SK-N-SH treated with all-trans-retinoic acid at 6 μM for 48 hours (cell line): ENCODE data around the gene DCPS.

Source experiments
- ARNTL ChIP-seq: fragments of 450-650 bp; formaldehyde crosslinking; IDR thresholded peaks from 2 replicates; pipeline ENCODE4 v1.5.0; 2020; ENCODE audit warnings: low read depth, mild to moderate bottlenecking, moderate library complexity, borderline replicate concordance
- CREB5 ChIP-seq: fragments of 250-450 bp; sonication (Bioruptor Pico); IDR thresholded peaks from 2 replicates; pipeline ENCODE4 v1.5.1; 2020; ENCODE audit warnings: low read depth, mild to moderate bottlenecking, moderate library complexity
- CSDC2 ChIP-seq: fragments of 250-450 bp; sonication (Bioruptor Pico); IDR thresholded peaks from 2 replicates; pipeline ENCODE4 v1.5.0; 2020; ENCODE audit warnings: mild to moderate bottlenecking, moderate library complexity
- ESRRG ChIP-seq: fragments of 250-450 bp; sonication (Bioruptor Pico); IDR thresholded peaks from 2 replicates; pipeline ENCODE4 v1.6.1; 2021; ENCODE audit warnings: mild to moderate bottlenecking
- GLIS3 ChIP-seq: fragments of 250-450 bp; sonication (Bioruptor Pico); IDR thresholded peaks from 2 replicates; pipeline ENCODE4 v1.5.0; 2020; ENCODE audit warnings: mild to moderate bottlenecking, moderate library complexity
- PATZ1 ChIP-seq: fragments of 250-450 bp; sonication (Bioruptor Pico); IDR thresholded peaks from 2 replicates; pipeline ENCODE4 v1.8.0; 2020; ENCODE audit warnings: mild to moderate bottlenecking, moderate library complexity, borderline replicate concordance
- PPARA ChIP-seq: fragments of 250-450 bp; sonication (Bioruptor Pico); IDR thresholded peaks from 2 replicates; pipeline ENCODE4 v1.5.0; 2020; ENCODE audit warnings: mild to moderate bottlenecking, borderline replicate concordance
- RARB ChIP-seq: fragments of 250-450 bp; sonication (Bioruptor Pico); IDR thresholded peaks from 2 replicates; pipeline ENCODE4 v1.8.0; 2021; ENCODE audit warnings: mild to moderate bottlenecking, moderate library complexity
- TOX ChIP-seq: fragments of 250-450 bp; sonication (Bioruptor Pico); IDR thresholded peaks from 2 replicates; pipeline ENCODE4 v1.8.0; 2021; ENCODE audit warnings: mild to moderate bottlenecking, moderate library complexity, borderline replicate concordance
- ZFP30 ChIP-seq: fragments of 450-650 bp; formaldehyde crosslinking; IDR thresholded peaks from 2 replicates; pipeline ENCODE4 v1.5.0; 2022; ENCODE audit warnings: mild to moderate bottlenecking, moderate library complexity
- ZNF565 ChIP-seq: fragments of 450-650 bp; formaldehyde crosslinking; conservative IDR thresholded peaks from 2 replicates; pipeline ENCODE4 v1.5.0; 2020; ENCODE audit warnings: low read depth, mild to moderate bottlenecking, moderate library complexity
- ZNF8 ChIP-seq: fragments of 450-650 bp; formaldehyde crosslinking; IDR thresholded peaks from 2 replicates; pipeline ENCODE4 v1.5.0; 2020; ENCODE audit warnings: mild to moderate bottlenecking, moderate library complexity

- TF ChIP-seq ZNF8 (CRISPR knock-in tag): no peak
- no peak for TF ChIP-seq PATZ1 (CRISPR knock-in tag)
- TF ChIP-seq ARNTL (CRISPR knock-in tag): no peak
- TF ChIP-seq ZNF565 (CRISPR knock-in tag): no peak
- no peak for TF ChIP-seq CREB5 (CRISPR knock-in tag)
- no peak for TF ChIP-seq PPARA (CRISPR knock-in tag)
- TF ChIP-seq CSDC2 (CRISPR knock-in tag): no peak
- no peak for TF ChIP-seq ZFP30 (CRISPR knock-in tag)
- no peak for TF ChIP-seq ESRRG (CRISPR knock-in tag)
- no peak for TF ChIP-seq RARB (CRISPR knock-in tag)
- no peak for TF ChIP-seq TOX (CRISPR knock-in tag)
- TF ChIP-seq GLIS3 (CRISPR knock-in tag): no peak
Observed at GRCh38 chr11:126281666-126282175, 22.1 kb upstream of the DCPS start.
